HCEC 1CT (cell line): Measurements from ENCODE around the gene ABL1.
A peak's percentile ranks its signal among the peaks of the same experiment; 100 is the strongest.

Experiments
- DNase-seq: peaks from one replicate; pipeline ENCODE4 v3.0.0-alpha.2; 2017

Gene ABL1

GRCh38 chr9:130920762-130921299 lies 85.8 kb downstream of the ABL1 start:
- no peak for DNase-seq

- no peak for DNase-seq
Measured at GRCh38 chr9:130921300-130921988, 86.4 kb downstream of the ABL1 start.

- DNase-seq, result no peak
Measured at GRCh38 chr9:130921989-130922892, 87.2 kb downstream of the ABL1 start.

- no peak for DNase-seq
Measured at GRCh38 chr9:130922893-130923610, 88.0 kb downstream of the ABL1 start.

- no peak for DNase-seq
Measured at GRCh38 chr9:130923611-130924447, 88.8 kb downstream of the ABL1 start.

GRCh38 chr9:130924448-130924788 lies 89.4 kb downstream of the ABL1 start:
- no peak for DNase-seq

- DNase-seq, result no peak
Measured at GRCh38 chr9:130925050-130925678, 90.1 kb downstream of the ABL1 start.

- DNase-seq, result no peak
Measured at GRCh38 chr9:130927338-130927737, 92.3 kb downstream of the ABL1 start.

- peak; percentile 27 for DNase-seq
Measured at GRCh38 chr9:130927995-130928900, 93.2 kb downstream of the ABL1 start.

- no peak for DNase-seq
Measured at GRCh38 chr9:130929571-130930038, 94.6 kb downstream of the ABL1 start.

GRCh38 chr9:130930132-130930803 lies 95.2 kb downstream of the ABL1 start:
- no peak for DNase-seq

- DNase-seq, result no peak
Measured at GRCh38 chr9:130930804-130931349, 95.8 kb downstream of the ABL1 start.

- DNase-seq, result no peak
Measured at GRCh38 chr9:130931508-130932254, 96.6 kb downstream of the ABL1 start.

GRCh38 chr9:130932255-130933079 lies 97.4 kb downstream of the ABL1 start:
- no peak for DNase-seq

- DNase-seq, result peak; percentile 29
Measured at GRCh38 chr9:130933114-130934046, 98.3 kb downstream of the ABL1 start.

GRCh38 chr9:130934246-130934645 lies 99.2 kb downstream of the ABL1 start:
- no peak for DNase-seq
